Measurements from ENCODE around the gene CAPZA1. TPM values are rescaled to one million over a fixed set of nuclear protein-coding genes. Genes with fewer than 3 reads are reported as not detected.

CAPZA1 gene
- total RNA-seq, 1 experiment from 2014 or later: 108 TPM

GRCh38 chr1:112695276-112695675 is 75.6 kb downstream of the CAPZA1 start:
- no peak for TF ChIP-seq CTCF (conservative IDR thresholded peaks at IDR 0.05)
- Histone ChIP-seq H2AK5ac (ENCODE audit: insufficient read length, low read length) (no peak overlapping the region), H4K20me1 (ENCODE audit: control insufficient read depth, insufficient read depth, insufficient read length) (peaks cover 4% of the 10 kb centered on the region), H3K4me2 (ENCODE audit: insufficient read depth, insufficient read length, low read length) (no peak overlapping the region), H2BK12ac (ENCODE audit: insufficient read length, low read depth, low read length) (no peak overlapping the region), H4K91ac (ENCODE audit: insufficient read length, low read depth, low read length) (no peak overlapping the region), H3K56ac (ENCODE audit: insufficient read length, low read depth, low read length) (no peak overlapping the region), H3K9me3 (ENCODE audit: control insufficient read depth, low read depth, low read length) (no peaks in the 10 kb centered on the region), H3K27ac (ENCODE audit: insufficient read length, low read depth, low read length) (no peak overlapping the region), H3K18ac (ENCODE audit: insufficient read length, low read depth, low read length) (no peak overlapping the region), H3K4ac (ENCODE audit: low read depth, low read length) (no peak overlapping the region), H3K14ac (ENCODE audit: insufficient read depth, low read length) (no peak overlapping the region; the same call in 1 of the 2 replicates), H3K27me3 (ENCODE audit: insufficient read depth, low read length) (peaks cover 3% of the 10 kb centered on the region; the same call in 1 of the 2 replicates), H2BK5ac (ENCODE audit: insufficient read length, low read length) (no peak overlapping the region), H2BK15ac (ENCODE audit: low read depth, low read length) (no peak overlapping the region), H3K79me2 (ENCODE audit: insufficient read depth, low read length) (no peaks in the 10 kb centered on the region), H3K23me2 (ENCODE audit: insufficient read length, low read depth, low read length, poor library complexity, severe bottlenecking) (no peaks in the 10 kb centered on the region), H2AFZ (ENCODE audit: low read length) (no peak overlapping the region), H4K5ac (ENCODE audit: insufficient read length, low read depth, low read length) (no peak overlapping the region), H3K79me1 (ENCODE audit: insufficient read depth, low read depth, low read length, poor library complexity, severe bottlenecking) (no peaks in the 10 kb centered on the region), H3K9ac (ENCODE audit: extremely low read depth, insufficient read length, low read length) (no peak overlapping the region), H3K23ac (ENCODE audit: insufficient read length, low read depth, low read length) (no peak overlapping the region), H3T11ph (ENCODE audit: low read length) (no peak overlapping the region), H3K4me1 (ENCODE audit: insufficient read depth, low read length) (peaks cover 3% of the 10 kb centered on the region; the same call in 1 of the 2 replicates), H2BK20ac (ENCODE audit: low read depth, low read length, poor library complexity, severe bottlenecking) (no peak overlapping the region), H4K8ac (replicated peaks; ENCODE audit: insufficient read length, low read depth, low read length) (no peak overlapping the region), H2BK120ac (ENCODE audit: low read depth, low read length, poor library complexity, severe bottlenecking) (no peak overlapping the region)
- Mint-ChIP-seq H3K4me3 (no peak overlapping the region), H3K27ac (no peak overlapping the region), H3K9me3 (no peaks in the 10 kb centered on the region), H3K27me3 (ENCODE audit: low read depth) (peaks cover 16% of the 10 kb centered on the region), H3K36me3 (ENCODE audit: insufficient read depth in 1 of 3, low read depth in 3 of 3) (peaks cover 37 to 82% (median 75%) of the 10 kb centered on the region in 3 experiments; a peak in 6 of 7 replicates), H3K4me1 (peaks cover 23 to 31% of the 10 kb centered on the region in 2 experiments)
- no peak for DNase-seq
- WGBS (ENCODE audit: extremely low coverage, insufficient read length, low lambda C conversion rate): no CpG with 5 or more reads among the region's 9 CpGs

Measured in H9 (cell line).